ENCODE measurements around the gene PPP1CB. TPM values are rescaled to one million over a fixed set of nuclear protein-coding genes. Genes with fewer than 3 reads are reported as not detected.

PPP1CB gene
- total RNA-seq, 1 donor, result 170 TPM

GRCh38 chr2:28842042-28842441, 90.4 kb downstream of the PPP1CB start:
- no peaks in the 10 kb centered on the region for H3K79me2 ChIP-seq (ENCODE audit: insufficient read depth, low read length)
- no peak overlapping the region for H2AFZ ChIP-seq (ENCODE audit: low read length)
- no peaks in the 10 kb centered on the region for H3K4me1 ChIP-seq (ENCODE audit: insufficient read depth, low read length)
- TF ChIP-seq CTCF (IDR thresholded peaks at IDR 0.05; ENCODE audit: extremely low read depth, low read depth, low read length), result no peak
- no peak for DNase-seq (ENCODE audit: insufficient read length, low spot score, missing footprints)
- no peaks in the 10 kb centered on the region for H4K20me1 ChIP-seq (ENCODE audit: insufficient read depth, low read length)
- H3K4me3 ChIP-seq (ENCODE audit: insufficient read depth, low read length), result no peak overlapping the region
- H3K27ac ChIP-seq (ENCODE audit: low read depth, low read length), result no peak overlapping the region
- H3K36me3 ChIP-seq (ENCODE audit: insufficient read depth, low read length), result no peaks in the 10 kb centered on the region
- no peaks in the 10 kb centered on the region for H3K9me3 ChIP-seq (ENCODE audit: low read depth, low read length)
- H3K27me3 ChIP-seq (ENCODE audit: insufficient read depth, low read length), result no peaks in the 10 kb centered on the region
- no peak overlapping the region for H3K4me2 ChIP-seq (ENCODE audit: insufficient read depth, low read length)

Other genes with a start within 250 kb of the PPP1CB start
- gene SPDYA, start 59.0 kb downstream of the PPP1CB start, total RNA-seq, result 0.59 and 0.72 TPM in 2 replicates
- gene TRMT61B, start 118.5 kb downstream of the PPP1CB start, total RNA-seq, result 9.4 and 18.9 TPM in 2 replicates
- gene WDR43, start 142.8 kb downstream of the PPP1CB start, total RNA-seq, result 71.6 and 79.3 TPM in 2 replicates
- under 0.01 and 0.72 TPM in 2 replicates for gene TOGARAM2, start 229.5 kb downstream of the PPP1CB start, total RNA-seq

Measured in osteoblast (primary cell).